Large intestine (tissue), 3 donors: ENCODE measurements around the gene CNN2. TPM values are rescaled to one million over a fixed set of nuclear protein-coding genes. Genes with fewer than 3 reads are reported as not detected.
A peak's percentile ranks its signal among the peaks of the same experiment; 100 is the strongest.

Source experiments
- DNase-seq, 2 donors: peaks; one replicate each; pipeline versions ENCODE4 v3.0.0 to v3.0.0-alpha.2; 2013
- H3K27ac ChIP-seq: one replicate; pipeline ENCODE4 v1.5.1; 2013; ENCODE audit warnings: low read length
- H3K27me3 ChIP-seq: 2 replicates; pipeline ENCODE4 v1.6.1; 2013; ENCODE audit warnings: low read length; ENCODE audit not compliant: control insufficient read depth, insufficient read depth
- H3K36me3 ChIP-seq: 2 replicates; pipeline ENCODE4 v1.6.1; 2013; ENCODE audit warnings: low read length; ENCODE audit not compliant: control insufficient read depth, insufficient read depth
- H3K4me1 ChIP-seq: one replicate; pipeline ENCODE4 v1.6.1; 2013; ENCODE audit warnings: low read length; ENCODE audit not compliant: control insufficient read depth, insufficient read depth
- H3K4me3 ChIP-seq: one replicate; pipeline ENCODE4 v1.5.1; 2013; ENCODE audit warnings: low read length
- H3K9me3 ChIP-seq: one replicate; pipeline ENCODE4 v1.6.1; 2013; ENCODE audit warnings: mild to moderate bottlenecking, low read depth, low read length, moderate library complexity; ENCODE audit not compliant: control insufficient read depth
- WGBS: methylation state at CpG from one replicate; pipeline ENCODE4 v1.1.5; 2013; ENCODE audit warnings: low lambda C conversion rate; ENCODE audit not compliant: insufficient coverage; 5-methylcytosine and 5-hydroxymethylcytosine counted together
- polyA plus RNA-seq: library from polyadenylated mRNA; unstranded; fragments of 120-200 nt; gene quantifications from one replicate; pipeline ENCODE4 v1.2.1, GENCODE V29; 2013

Gene CNN2
- polyA plus RNA-seq, 1 donor, result 31.5 TPM

DNA sequence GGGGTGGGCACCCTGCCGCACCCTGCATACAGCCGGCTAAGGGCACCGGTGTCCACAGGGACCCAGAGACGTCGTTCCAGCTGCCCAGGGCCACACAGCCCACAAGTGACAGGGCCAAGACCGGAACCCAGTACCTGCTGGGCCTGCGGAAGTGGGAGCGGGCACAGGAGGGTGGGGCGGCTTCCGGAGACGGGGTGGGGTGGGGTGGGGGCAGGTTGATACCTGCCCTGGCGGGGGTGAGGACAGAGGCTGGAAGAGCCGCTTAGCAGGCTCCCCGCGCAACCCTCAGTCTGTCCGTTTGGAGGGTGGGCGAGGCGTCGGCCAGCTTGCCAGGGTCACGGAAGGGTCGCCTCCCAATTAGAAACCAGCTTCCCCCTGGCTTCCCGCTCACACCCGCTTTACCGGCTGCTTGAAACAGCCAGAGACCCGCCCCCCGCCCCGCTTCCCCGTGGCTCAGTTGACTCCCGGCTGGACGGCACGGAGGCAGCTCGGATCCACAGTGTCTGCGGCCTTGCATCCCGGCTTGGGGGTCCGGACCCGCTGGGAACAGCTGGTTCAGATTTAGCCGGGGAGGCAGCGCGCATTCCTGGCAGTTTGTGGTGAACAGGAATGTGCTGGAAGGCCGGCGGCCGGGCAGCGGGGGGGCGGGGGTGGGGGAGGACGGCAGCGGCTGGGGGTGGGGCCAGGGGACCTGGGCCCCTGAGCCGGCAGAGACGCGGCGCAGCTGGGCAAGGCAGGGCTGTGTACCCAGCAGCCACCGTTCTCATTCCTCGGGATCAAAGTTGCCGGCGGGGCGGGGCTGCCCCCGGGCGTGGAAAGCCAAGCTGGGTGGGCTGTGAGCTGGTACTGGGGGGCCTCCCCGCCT is 1.9 kb downstream of the CNN2 start:
- peaks cover 3% of the 10 kb centered on the region for H3K9me3 ChIP-seq
- H3K4me3 ChIP-seq, result peak overlapping the region; percentile 85
- H3K4me1 ChIP-seq, result peaks cover 35% of the 10 kb centered on the region
- H3K27me3 ChIP-seq, result peaks cover 11% of the 10 kb centered on the region
- H3K27ac ChIP-seq, result peak overlapping the region; percentile 65
- H3K36me3 ChIP-seq, result peaks cover 11% of the 10 kb centered on the region
- WGBS, result no CpG with 5 or more reads among the region's 58 CpGs
- peak; percentile 66 to 81 for DNase-seq

DNA sequence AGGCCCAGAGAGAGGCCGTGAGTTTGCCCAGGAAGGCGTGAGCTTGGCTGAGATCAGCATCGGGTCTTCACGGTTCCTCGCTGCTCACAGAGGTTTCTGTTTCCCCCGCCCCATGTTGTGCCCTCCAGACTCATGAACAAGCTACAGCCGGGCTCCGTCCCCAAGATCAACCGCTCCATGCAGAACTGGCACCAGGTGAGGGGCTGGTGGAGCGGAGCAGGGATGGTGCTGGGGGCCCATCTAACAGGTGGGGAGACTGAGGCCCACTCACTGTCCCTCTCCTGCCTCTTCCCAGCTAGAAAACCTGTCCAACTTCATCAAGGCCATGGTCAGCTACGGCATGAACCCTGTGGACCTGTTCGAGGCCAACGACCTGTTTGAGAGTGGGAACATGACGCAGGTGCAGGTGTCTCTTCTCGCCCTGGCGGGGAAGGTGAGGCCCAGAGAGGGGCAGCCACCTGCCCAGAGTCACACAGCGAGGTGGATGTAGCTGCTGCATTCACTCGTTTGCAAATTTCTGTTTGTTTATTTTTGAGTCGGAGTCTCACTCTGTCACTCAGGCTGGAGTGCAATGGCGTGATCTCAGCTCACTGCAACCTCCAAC is 6.0 kb downstream of the CNN2 start:
- no peak for DNase-seq
- WGBS, result no CpG with 5 or more reads among the region's 20 CpGs
- H3K4me1 ChIP-seq, result peaks cover 25% of the 10 kb centered on the region
- no peaks in the 10 kb centered on the region for H3K9me3 ChIP-seq
- H3K27ac ChIP-seq, result no peak overlapping the region
- peaks cover 4% of the 10 kb centered on the region for H3K27me3 ChIP-seq
- no peak overlapping the region for H3K4me3 ChIP-seq
- H3K36me3 ChIP-seq, result peaks cover 18% of the 10 kb centered on the region

GRCh38 chr19:1035998-1036621 is 9.7 kb downstream of the CNN2 start:
- H3K4me1 ChIP-seq, result peaks cover 17% of the 10 kb centered on the region
- H3K9me3 ChIP-seq, result no peaks in the 10 kb centered on the region
- no peak overlapping the region for H3K27ac ChIP-seq
- peaks cover under 1% of the 10 kb centered on the region for H3K27me3 ChIP-seq
- no peak for DNase-seq
- H3K4me3 ChIP-seq, result no peak overlapping the region
- H3K36me3 ChIP-seq, result peaks cover 16% of the 10 kb centered on the region
- WGBS, result no CpG with 5 or more reads among the region's 29 CpGs

DNA sequence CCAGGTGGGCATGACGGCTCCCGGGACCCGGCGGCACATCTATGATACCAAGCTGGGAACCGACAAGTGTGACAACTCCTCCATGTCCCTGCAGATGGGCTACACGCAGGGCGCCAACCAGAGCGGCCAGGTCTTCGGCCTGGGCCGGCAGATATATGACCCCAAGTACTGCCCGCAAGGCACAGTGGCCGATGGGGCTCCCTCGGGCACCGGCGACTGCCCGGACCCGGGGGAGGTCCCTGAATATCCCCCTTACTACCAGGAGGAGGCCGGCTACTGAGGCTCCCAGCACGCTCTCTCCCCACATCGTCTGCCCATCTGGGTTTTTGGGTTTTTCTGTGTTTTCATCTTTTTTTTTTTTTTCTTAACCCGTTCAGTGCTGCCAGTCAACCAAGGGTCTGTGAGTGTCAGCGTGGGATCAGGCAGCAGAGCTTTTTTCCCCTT is 11.2 kb downstream of the CNN2 start:
- no CpG with 5 or more reads among the region's 22 CpGs for WGBS
- no peak for DNase-seq
- H3K27ac ChIP-seq, result no peak overlapping the region
- H3K9me3 ChIP-seq, result peaks cover 4% of the 10 kb centered on the region
- peaks cover 4% of the 10 kb centered on the region for H3K27me3 ChIP-seq
- peaks cover 9% of the 10 kb centered on the region for H3K36me3 ChIP-seq
- H3K4me3 ChIP-seq, result no peak overlapping the region
- H3K4me1 ChIP-seq, result peaks cover 22% of the 10 kb centered on the region

DNA sequence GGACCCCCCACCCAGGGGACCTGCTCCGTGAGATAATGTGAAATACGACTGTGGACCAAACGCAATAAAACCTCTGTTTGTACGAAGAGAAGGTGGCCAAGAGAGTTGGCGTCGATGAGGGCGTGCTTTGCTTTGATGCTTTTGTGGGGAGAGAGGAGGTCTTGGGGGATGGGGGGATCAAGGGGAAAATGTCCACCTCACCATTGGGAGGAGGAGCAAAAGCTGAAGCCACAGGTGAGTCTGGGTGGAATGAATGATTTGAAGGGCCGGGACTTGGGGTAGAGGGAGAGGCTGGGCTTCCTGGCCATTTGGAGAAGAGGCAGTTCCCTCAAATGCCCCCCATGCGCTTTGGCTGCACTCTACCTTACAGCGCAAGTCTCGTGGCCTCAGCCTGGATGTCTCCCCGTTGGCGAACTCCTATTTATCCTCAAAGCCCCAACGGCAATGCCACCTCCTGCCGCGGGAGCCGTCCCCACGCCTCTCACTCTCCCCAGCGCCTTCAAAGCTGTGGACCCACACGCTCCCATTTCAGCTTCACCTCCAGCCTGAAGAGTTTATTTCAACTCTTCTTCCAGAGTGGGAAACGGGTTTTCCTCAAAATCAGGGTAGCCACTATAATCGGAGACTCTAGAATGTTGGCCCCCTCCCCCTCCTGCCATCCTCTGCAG is 12.7 kb downstream of the CNN2 start:
- DNase-seq, result no peak
- no peak overlapping the region for H3K27ac ChIP-seq
- H3K4me1 ChIP-seq, result peaks cover 22% of the 10 kb centered on the region
- H3K36me3 ChIP-seq, result peaks cover 7% of the 10 kb centered on the region
- no peak overlapping the region for H3K4me3 ChIP-seq
- peaks cover 4% of the 10 kb centered on the region for H3K9me3 ChIP-seq
- no CpG with 5 or more reads among the region's 22 CpGs for WGBS
- H3K27me3 ChIP-seq, result peaks cover 4% of the 10 kb centered on the region

GRCh38 chr19:1039646-1040475 is 13.5 kb downstream of the CNN2 start, which contains the start of gene ABCA7:
ABCA7 (plus strand) TSS chr19:1040107; CDS start chr19:1041362, 1,255 bp downstream.
- peaks cover 22% of the 10 kb centered on the region for H3K4me1 ChIP-seq
- peak within 1 kb of the TSS; percentile 36 for H3K4me3 ChIP-seq
- peaks cover 7% of the 10 kb centered on the region for H3K36me3 ChIP-seq
- peaks cover 4% of the 10 kb centered on the region for H3K27me3 ChIP-seq
- peak; percentile 97 to 99 for DNase-seq
- WGBS, result no CpG with 5 or more reads among the region's 56 CpGs
- H3K9me3 ChIP-seq, result peaks cover 6% of the 10 kb centered on the region
- no peak within 1 kb of the TSS for H3K27ac ChIP-seq

GRCh38 chr19:1040476-1041271 is 14.3 kb downstream of the CNN2 start:
- no peak overlapping the region for H3K27ac ChIP-seq

GRCh38 chr19:1041272-1041834 is 14.9 kb downstream of the CNN2 start:
- Histone ChIP-seq H3K4me3 (peak overlapping the region; percentile 15), H3K27ac (no peak overlapping the region), H3K9me3 (peaks cover 12% of the 10 kb centered on the region), H3K27me3 (peaks cover 4% of the 10 kb centered on the region), H3K4me1 (peaks cover 22% of the 10 kb centered on the region), H3K36me3 (peaks cover 3% of the 10 kb centered on the region)
- no peak for DNase-seq
- 0% methylated on average over 4 of the region's 26 CpGs for WGBS

More at GRCh38 chr19:1040476-1041271, 14.3 kb downstream of the CNN2 start:
- H3K4me1 ChIP-seq, result peaks cover 22% of the 10 kb centered on the region
- H3K36me3 ChIP-seq, result peaks cover 7% of the 10 kb centered on the region
- H3K9me3 ChIP-seq, result peaks cover 7% of the 10 kb centered on the region
- H3K4me3 ChIP-seq, result peak overlapping the region; percentile 36
- DNase-seq, result peak; percentile 69 to 86
- 0% methylated on average over 2 of the region's 27 CpGs for WGBS
- H3K27me3 ChIP-seq, result peaks cover 4% of the 10 kb centered on the region
